Hepatocyte (in vitro differentiated cells): ENCODE measurements around the gene AGAP2.
A peak's percentile ranks its signal among the peaks of the same experiment; 100 is the strongest.

Experiments used
- EZH2 ChIP-seq: fragments of 200-600 bp; sonication (generic); IDR thresholded peaks from 2 replicates; pipeline ENCODE4 v1.6.1; 2016; ENCODE audit warnings: antibody characterized with exemption, mild to moderate bottlenecking, borderline replicate concordance
- EZH2phosphoT487 ChIP-seq: fragments of 200-600 bp; sonication (generic); IDR thresholded peaks from one replicate; pipeline ENCODE4 v1.6.1; 2018; ENCODE audit warnings: antibody characterized with exemption, mild to moderate bottlenecking, low read depth, moderate library complexity; ENCODE audit not compliant: unreplicated experiment, severe bottlenecking
- TF ChIP-seq, protein P1 (sequence below): fragments of 200-600 bp; sonication (generic); IDR thresholded peaks from 2 replicates; pipeline ENCODE4 v1.5.1; 2016; ENCODE audit warnings: antibody characterized with exemption, mild to moderate bottlenecking; ENCODE audit not compliant: poor library complexity

- TF ChIP-seq, protein P1, sequence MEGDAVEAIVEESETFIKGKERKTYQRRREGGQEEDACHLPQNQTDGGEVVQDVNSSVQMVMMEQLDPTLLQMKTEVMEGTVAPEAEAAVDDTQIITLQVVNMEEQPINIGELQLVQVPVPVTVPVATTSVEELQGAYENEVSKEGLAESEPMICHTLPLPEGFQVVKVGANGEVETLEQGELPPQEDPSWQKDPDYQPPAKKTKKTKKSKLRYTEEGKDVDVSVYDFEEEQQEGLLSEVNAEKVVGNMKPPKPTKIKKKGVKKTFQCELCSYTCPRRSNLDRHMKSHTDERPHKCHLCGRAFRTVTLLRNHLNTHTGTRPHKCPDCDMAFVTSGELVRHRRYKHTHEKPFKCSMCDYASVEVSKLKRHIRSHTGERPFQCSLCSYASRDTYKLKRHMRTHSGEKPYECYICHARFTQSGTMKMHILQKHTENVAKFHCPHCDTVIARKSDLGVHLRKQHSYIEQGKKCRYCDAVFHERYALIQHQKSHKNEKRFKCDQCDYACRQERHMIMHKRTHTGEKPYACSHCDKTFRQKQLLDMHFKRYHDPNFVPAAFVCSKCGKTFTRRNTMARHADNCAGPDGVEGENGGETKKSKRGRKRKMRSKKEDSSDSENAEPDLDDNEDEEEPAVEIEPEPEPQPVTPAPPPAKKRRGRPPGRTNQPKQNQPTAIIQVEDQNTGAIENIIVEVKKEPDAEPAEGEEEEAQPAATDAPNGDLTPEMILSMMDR, result no peak
- TF ChIP-seq EZH2, result peak; percentile 61
- TF ChIP-seq EZH2phosphoT487, result peak; percentile 23
Observed at GRCh38 chr12:57765698-57766463, 27.3 kb upstream of the AGAP2 start.
